HG03521 (cell line): ENCODE data around the gene KCNJ10.
"Not testable (repeated sequence)": the region's sequence is repeated elsewhere in the genome, so short reads cannot be mapped to it uniquely, and the experiment has no call there.

Experiments used
- ATAC-seq: cut with Tn5 transposase; IDR thresholded peaks from one replicate; pipeline ENCODE4 v1.9.1; 2021; ENCODE audit warnings: mild to moderate bottlenecking, moderate library complexity; ENCODE audit not compliant: unreplicated experiment

KCNJ10 gene

GRCh38 chr1:160062230-160062532 is 7.8 kb downstream of the KCNJ10 start:
- ATAC-seq: no peak

DNA sequence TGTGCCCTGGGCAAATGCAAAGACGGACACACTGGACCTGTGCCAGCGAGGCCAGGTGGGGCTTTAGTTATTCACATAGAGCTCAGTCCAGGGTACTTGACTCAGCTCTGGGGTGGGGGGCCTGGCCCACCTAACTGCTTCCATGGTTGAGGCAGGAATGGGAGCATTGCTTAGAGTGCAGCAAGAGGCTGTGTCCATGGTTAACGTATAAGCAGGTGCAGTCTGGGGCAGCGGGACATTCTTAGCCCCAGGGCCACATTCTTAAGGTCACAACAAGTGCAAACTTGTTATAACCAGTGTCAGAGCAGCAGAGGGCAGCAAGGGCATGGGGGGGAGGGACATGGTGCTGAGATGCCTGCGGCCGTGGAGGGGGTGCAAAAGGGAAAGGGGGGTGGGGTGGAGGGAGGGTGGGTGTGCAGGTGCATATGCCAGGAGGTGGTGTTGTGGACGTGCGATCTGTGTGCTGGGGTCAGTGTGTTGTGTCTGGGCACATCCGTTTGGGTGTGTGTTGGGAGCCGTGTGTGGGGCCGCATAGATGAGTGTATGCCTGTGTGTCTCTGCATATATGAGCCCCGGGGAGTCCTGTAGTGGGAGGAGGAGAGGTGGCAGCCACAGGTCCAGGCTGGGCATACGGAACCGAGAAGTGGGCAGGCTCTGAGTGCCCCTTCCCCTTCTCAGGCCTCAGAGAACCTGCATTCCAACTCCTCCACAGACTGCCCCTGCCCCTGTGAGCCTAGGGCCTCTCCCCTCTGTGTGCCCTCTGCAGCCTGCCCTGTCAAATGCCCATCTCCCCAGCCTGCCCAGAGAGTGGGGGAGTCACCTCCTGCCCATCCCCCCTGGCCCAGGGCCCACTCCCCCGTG is 8.4 kb downstream of the KCNJ10 start:
- no peak for ATAC-seq

DNA sequence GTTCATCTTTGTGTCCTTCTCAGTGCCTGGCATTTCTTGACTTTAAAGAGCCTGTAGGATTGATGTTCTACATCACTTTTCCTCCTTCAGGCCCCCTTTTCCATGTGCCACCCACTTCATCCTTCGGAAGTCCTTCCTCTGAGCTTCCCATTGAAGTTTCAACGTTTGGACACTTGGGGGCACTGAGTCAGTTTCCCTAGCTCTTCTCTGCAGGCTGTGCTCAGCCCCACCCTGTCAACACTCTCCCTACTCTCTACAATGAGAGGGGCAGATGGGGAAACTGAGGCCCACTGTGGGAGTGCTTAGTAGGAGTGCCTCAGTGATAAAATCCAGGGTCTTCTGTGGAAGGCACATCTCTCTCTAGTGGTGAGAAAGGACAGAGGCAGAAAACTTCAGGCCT is 11.9 kb downstream of the KCNJ10 start:
- ATAC-seq: no peak

DNA sequence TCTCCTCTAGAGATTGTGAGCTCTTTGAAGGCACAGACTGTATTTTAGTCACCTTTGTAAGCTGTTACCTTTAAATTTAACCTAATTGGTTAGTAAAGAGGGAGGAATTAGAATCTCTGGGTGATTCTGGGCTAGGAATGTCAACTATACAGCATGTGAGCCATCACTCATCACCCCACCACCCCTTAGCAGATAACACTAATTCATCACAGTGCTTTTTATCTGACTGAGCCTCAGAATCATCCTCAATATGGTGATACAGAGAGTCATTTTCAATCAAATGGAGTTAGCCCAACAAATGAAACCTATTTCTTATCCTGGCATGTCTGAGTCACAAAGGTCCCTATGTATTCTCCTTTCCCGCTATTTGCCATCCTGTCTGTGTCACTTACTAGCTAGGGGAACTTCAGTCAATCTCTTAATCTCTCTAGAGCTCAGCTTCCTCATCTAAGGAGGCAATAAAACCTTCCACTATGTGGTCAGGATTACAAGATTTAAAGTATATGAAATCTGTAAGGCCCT is 13.3 kb downstream of the KCNJ10 start:
- no peak for ATAC-seq

- ATAC-seq: no peak
These were observed 16.2 kb downstream of the KCNJ10 start for GRCh38 chr1:160053548-160054365.

DNA sequence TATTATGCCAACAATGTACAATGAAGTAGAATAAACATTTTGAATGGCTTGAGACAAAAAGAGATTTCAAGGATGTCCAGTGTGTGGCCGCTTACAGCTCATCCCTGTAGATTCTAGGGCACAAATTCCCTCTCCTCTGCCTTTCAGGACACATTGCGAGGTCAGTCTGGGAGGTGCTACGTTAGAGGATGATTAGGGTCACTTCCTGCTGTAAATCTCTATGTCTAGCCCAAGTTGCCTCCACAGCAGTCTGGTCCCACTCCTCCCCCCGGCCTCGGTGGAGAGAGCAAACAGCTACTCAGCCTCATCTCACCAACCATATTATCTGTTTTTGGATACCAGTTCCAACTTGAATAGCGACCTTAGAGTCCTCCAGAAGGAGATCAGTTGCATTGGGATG is 17.0 kb downstream of the KCNJ10 start:
- ATAC-seq: no peak

- no peak for ATAC-seq
These were observed 19.3 kb downstream of the KCNJ10 start for GRCh38 chr1:160050619-160051018.

- ATAC-seq: not testable (repeated sequence)
These were observed 19.8 kb downstream of the KCNJ10 start for GRCh38 chr1:160050182-160050581.

DNA sequence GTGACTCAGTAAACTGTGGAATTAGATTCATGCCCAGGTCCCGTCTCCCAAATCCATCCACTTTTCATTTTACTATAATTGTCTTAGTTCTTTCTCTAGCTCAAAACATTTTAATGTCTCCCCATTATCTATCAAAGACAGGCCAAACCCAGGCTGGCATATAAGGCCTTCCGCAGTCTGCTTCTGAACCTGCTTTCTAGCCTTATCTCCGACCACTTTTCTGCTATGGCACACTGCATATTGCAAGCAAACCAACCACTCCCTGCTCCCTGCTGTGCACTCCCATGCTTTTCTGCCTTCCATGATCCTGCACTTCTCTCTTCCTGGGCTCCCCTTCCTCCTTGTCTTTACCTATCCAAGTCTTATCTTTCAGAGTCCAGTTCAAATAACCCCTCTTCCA is 20.9 kb downstream of the KCNJ10 start:
- ATAC-seq: no peak

GRCh38 chr1:160048335-160048734 is 21.6 kb downstream of the KCNJ10 start:
- ATAC-seq: no peak

GRCh38 chr1:160047111-160047991 is 22.6 kb downstream of the KCNJ10 start:
- ATAC-seq: no peak

DNA sequence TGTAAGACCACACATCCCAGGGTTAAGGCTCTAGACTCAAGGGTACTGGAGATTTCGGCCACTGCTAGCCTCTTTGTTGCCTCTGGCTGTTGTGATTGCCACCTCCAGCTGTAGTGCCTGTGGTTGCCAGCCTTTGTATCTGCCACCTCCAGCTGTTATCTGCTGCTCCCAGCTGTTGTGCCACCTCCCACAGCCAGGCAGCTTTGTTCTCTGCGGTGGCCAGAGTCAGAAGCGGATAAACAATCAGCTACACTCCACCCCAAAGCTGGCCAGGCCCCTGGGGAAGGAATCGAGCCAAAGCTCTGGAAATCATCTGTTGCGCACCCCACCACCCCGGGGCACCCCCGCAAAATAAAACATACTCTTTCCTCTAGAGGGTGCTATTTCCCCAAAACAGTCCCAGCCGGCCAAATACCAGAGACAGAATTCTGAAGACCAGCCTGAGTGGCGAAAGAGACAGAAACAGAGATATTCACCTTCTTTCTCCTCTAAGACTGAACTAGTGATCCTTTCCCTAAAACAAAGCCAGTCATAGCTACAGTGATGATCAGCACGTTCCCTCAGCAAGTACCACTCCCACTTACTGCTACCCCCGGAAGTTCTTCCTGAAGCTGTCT is 23.4 kb downstream of the KCNJ10 start:
- no peak for ATAC-seq

- ATAC-seq: no peak
These were observed 24.3 kb downstream of the KCNJ10 start for GRCh38 chr1:160045653-160046052.

DNA sequence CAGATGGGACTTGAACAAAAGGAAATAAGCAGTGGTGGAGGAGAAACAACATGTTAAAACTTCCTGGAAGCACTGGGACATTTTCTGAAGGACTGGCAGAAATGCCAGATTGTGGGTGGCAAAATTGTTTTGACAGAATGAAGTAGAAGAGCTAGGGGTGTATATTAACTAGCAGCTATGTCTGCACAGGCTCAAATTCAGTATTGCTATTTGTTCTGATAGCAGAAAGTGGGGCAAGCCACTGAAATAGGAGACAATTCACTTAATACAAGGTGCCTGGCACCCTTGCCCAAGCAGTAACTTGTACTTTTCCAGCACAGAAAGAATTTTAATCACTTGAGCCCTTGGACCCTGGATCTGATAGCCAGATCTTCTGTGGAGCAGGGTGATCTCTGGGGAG is 26.4 kb downstream of the KCNJ10 start:
- ATAC-seq: no peak

GRCh38 chr1:160040476-160040875 is 29.5 kb downstream of the KCNJ10 start:
- no peak for ATAC-seq

DNA sequence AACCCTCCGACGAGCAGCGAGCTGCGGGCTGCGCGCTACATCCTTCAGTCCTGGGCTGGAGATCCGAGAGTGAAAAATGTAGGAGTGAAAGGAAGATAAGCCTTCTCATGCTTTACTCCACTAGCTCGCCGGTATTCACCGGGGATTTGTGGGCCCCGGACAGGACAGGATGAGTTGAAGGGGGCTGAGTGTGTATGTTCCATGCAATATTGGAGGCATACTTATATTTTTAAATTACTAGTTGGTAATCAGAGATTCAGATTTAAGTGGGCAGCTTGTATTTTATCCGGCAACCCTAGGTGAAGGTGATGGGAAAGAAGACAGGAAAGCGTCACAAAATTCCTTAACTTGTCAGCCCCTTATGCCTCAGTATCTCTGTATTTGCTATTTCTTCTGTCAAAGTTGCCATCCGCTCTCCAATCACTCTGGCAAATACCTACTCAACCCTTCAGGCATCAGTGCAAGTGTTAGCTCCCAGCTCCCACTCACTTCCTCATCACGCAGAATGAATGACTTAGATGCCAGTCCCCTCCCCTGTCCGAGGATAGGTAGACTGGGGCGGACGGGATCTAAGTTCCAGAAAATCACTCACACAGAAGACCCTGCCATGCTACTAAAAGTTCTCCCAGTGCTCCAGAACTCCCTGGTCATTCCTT is 37.7 kb downstream of the KCNJ10 start:
- ATAC-seq: peak; percentile 4

DNA sequence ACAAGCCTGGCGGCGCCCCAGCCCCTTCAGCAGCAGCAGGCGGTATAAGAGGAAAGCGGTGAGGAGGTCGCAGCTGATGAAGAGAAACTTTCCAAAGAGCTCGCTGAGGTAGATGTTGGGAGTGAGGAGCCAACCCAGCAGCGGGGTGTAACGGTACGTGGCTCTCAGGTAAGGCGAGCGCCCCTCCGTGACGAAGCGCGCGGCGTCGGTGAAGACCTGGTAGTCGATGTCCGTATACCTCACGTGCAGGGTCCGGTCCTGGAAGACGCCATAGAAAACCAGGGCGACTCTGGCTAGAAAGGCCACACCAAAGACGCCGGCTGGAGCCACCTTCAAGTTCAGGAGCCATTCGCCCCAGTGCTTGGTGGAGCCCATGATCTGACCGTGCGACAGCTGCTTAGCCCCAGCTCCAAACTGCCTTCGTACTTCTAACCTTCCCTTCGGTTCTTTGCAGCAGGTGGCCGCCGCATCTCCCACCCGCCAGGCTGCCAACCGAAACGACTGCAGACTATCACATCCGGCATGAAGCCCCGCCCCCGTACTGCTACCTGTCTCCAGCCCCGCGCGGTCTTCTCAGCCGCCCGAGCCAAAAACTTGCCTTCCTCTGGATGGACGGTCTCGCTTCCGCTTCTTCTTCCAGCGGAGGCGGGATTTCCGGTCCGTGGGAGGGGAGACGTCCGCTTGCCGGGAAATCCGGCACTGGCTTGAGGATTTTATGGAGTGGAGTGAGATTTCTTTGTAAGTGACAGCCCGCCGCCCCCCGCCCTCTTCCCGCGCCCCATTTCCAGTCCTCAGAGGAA is 38.4 kb downstream of the KCNJ10 start, which contains the start of gene PIGM:
TSS of gene PIGM (minus strand) at position 626 of the 800 bp plus-strand sequence. CDS start at position 375, 251 bp downstream.
- peak; percentile 93 for ATAC-seq

DNA sequence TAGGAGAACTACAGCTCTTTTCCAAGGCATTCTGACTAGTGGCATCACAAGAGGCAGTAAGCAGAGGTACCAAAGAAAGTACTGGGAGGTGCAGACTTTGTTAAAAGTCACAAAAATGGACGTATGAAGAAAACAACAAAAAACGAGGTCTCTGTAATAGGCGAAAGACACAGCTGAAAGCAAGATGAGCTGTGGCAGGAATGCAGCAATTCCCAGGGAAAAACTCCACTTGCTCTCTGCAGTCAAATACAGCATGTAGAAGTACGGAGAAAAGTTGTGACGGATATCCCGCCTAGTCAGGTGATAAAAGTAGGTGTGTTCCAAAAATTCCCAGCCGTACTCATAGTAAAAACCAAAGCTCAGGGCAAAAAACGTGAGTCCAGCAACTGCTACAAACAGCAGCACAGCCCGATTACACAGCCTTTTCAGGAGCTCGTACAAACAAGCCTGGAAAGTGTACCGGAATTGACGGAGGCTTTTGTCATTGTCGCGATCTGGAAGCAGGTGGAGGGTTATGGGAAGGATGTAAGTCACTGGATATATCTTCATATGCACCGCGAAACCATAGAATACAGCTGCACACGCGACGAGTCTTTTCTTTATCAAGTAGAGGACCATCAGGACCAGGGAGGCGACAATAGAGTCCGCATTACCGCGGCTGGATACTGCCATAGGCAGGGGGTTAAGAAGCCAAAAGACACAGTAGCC is 39.1 kb downstream of the KCNJ10 start:
- ATAC-seq: peak; percentile 4
